Omental fat pad (tissue), 4 donors: ENCODE measurements around the gene GPBP1. TPM values are rescaled to one million over a fixed set of nuclear protein-coding genes. Genes with fewer than 3 reads are reported as not detected.
"Not testable (repeated sequence)": the region's sequence is repeated elsewhere in the genome, so short reads cannot be mapped to it uniquely, and the experiment has no call there.

ENCODE experiments used
- ATAC-seq: fragments of 150-250 bp; one replicate; pipeline ENCODE4 v1.9.1; 2016; ENCODE audit warnings: mild to moderate bottlenecking, moderate library complexity; ENCODE audit not compliant: low FRiP score
- DNase-seq: peaks from one replicate; pipeline ENCODE4 v3.0.0-alpha.2; 2019; ENCODE audit warnings: low spot score
- CTCF ChIP-seq, 3 donors: fragments of 450-650 bp; IDR thresholded peaks; one replicate each; pipeline ENCODE4 v1.5.1; 2016 to 2017; ENCODE audit warnings: antibody characterized with exemption in 3 of 3, mild to moderate bottlenecking in 3 of 3, moderate library complexity in 2 of 3
- total RNA-seq, 4 donors: library from RNA; depleted of rRNA; stranded (reverse); fragments of >200 nt; gene quantifications; one replicate each; pipeline ENCODE4 v1.1.0, GENCODE V29; 2016

The GPBP1 gene
- total RNA-seq, 4 donors from 2014 or later, result 56.1 to 99.0 (median 83.3) TPM

GRCh38 chr5:57280853-57281252 lies 107.0 kb downstream of the GPBP1 start:
- no peak for ATAC-seq
- TF ChIP-seq CTCF (IDR thresholded peaks at IDR 0.05), result no peak
- no peak for DNase-seq

- not testable (repeated sequence) for ATAC-seq, DNase-seq
Measured at GRCh38 chr5:57285084-57285483, 111.2 kb downstream of the GPBP1 start.

GRCh38 chr5:57291894-57292293 lies 118.0 kb downstream of the GPBP1 start:
- ATAC-seq (no peak), DNase-seq (no peak)
- no peak for TF ChIP-seq CTCF (IDR thresholded peaks at IDR 0.05)

- DNase-seq (no peak), ATAC-seq (no peak)
- TF ChIP-seq CTCF (IDR thresholded peaks at IDR 0.05), result no peak
Measured at GRCh38 chr5:57292336-57292735, 118.5 kb downstream of the GPBP1 start.

- peak in 1 of 3 donors; percentile 24 for TF ChIP-seq CTCF (IDR thresholded peaks at IDR 0.05)
- DNase-seq (peak; percentile 79), ATAC-seq (peak; percentile 90)
Measured at GRCh38 chr5:57298295-57298984, 124.6 kb downstream of the GPBP1 start.

GRCh38 chr5:57298985-57299491 lies 125.2 kb downstream of the GPBP1 start:
- TF ChIP-seq CTCF (IDR thresholded peaks at IDR 0.05), result peak in 1 of 3 donors; percentile 47
- ATAC-seq (peak; percentile 76), DNase-seq (no peak)

GRCh38 chr5:57299986-57300385 lies 126.1 kb downstream of the GPBP1 start:
- DNase-seq, result no peak
- no peak for ATAC-seq
- no peak for TF ChIP-seq CTCF (IDR thresholded peaks at IDR 0.05)
